PC-3 (cell line): Measurements from ENCODE around the gene GABRB3. TPM values are rescaled to one million over a fixed set of nuclear protein-coding genes. Genes with fewer than 3 reads are reported as not detected.

Source experiments
- ATAC-seq: fragments of 200-7000 bp; cut with Tn5 transposase; 2 replicates; pipeline ENCODE4 v1.9.1; 2020; ENCODE audit warnings: mild to moderate bottlenecking, moderate library complexity
- BruUV-seq: library from RNA; stranded (reverse); fragments of 400-500 nt; replicated peaks from 2 replicates; lab custom pipeline; 2021; lab: Mats Ljungman, UMichigan
- CTCF ChIA-PET: fragments of 300-600 bp; sonication (Branson Sonifier 250); formaldehyde crosslinking; loops from one replicate; lab custom pipeline; 2022; ENCODE audit warnings: antibody characterized with exemption; lab: Charles Lee
- POLR2A ChIA-PET: fragments of 300-600 bp; sonication (Branson Sonifier 250); formaldehyde crosslinking; loops from one replicate; lab custom pipeline; 2022; ENCODE audit warnings: antibody characterized with exemption; ENCODE audit not compliant: unreplicated experiment; lab: Charles Lee
- DNase-seq: peaks from one replicate; pipeline ENCODE4 v3.0.0-alpha.2; 2015
- H2AFZ ChIP-seq: fragments of 300-600 bp; sonication (generic); 2 replicates; pipeline ENCODE4 v1.6.0; 2016; ENCODE audit warnings: antibody characterized with exemption, low read length
- H3F3A ChIP-seq: fragments of 300-600 bp; sonication (generic); one replicate; pipeline ENCODE4 v1.6.0; 2017; ENCODE audit warnings: antibody characterized with exemption, low read length, control low read depth, mild to moderate bottlenecking; ENCODE audit not compliant: unreplicated experiment
- H3K27ac ChIP-seq: fragments of 300-600 bp; sonication (generic); 2 replicates; pipeline ENCODE4 v1.5.1; 2016; ENCODE audit warnings: mild to moderate bottlenecking, low read length
- H3K27me3 ChIP-seq: fragments of 300-600 bp; sonication (generic); 2 replicates; pipeline ENCODE4 v1.6.1; 2016; ENCODE audit warnings: low read length, mixed read lengths
- H3K36me3 ChIP-seq: fragments of 300-600 bp; sonication (generic); 2 replicates; pipeline ENCODE4 v1.6.1; 2016; ENCODE audit warnings: low read depth, mixed run types, low read length, mixed read lengths
- H3K4me1 ChIP-seq: fragments of 300-600 bp; sonication (generic); 2 replicates; pipeline ENCODE4 v1.5.1; 2016; ENCODE audit warnings: low read length; ENCODE audit not compliant: insufficient read depth
- H3K4me2 ChIP-seq: fragments of 300-600 bp; sonication (generic); 2 replicates; pipeline ENCODE4 v1.6.0; 2016; ENCODE audit warnings: low read length
- H3K4me3 ChIP-seq: fragments of 300-600 bp; sonication (generic); 2 replicates; pipeline ENCODE4 v1.5.1; 2016; ENCODE audit warnings: mild to moderate bottlenecking, low read length, mixed read lengths
- H3K79me2 ChIP-seq: fragments of 300-600 bp; sonication (generic); 2 replicates; pipeline ENCODE4 v1.6.1; 2017; ENCODE audit warnings: low read length, mixed read lengths
- H3K9ac ChIP-seq: fragments of 300-600 bp; sonication (generic); 2 replicates; pipeline ENCODE4 v1.6.0; 2016; ENCODE audit warnings: mild to moderate bottlenecking, low read length
- H3K9me2 ChIP-seq: fragments of 300-600 bp; sonication (generic); replicated peaks from 2 replicates; pipeline ENCODE4 v1.6.1; 2016; ENCODE audit warnings: mixed run types, low read length, mixed read lengths
- H3K9me3 ChIP-seq: fragments of 300-600 bp; sonication (generic); 2 replicates; pipeline ENCODE4 v1.6.1; 2016; ENCODE audit warnings: low read length, mixed read lengths
- H4K20me1 ChIP-seq: fragments of 300-600 bp; sonication (generic); 2 replicates; pipeline ENCODE4 v1.6.1; 2016; ENCODE audit warnings: low read length, mixed read lengths
- EZH2 ChIP-seq: fragments of 300-600 bp; sonication (generic); IDR thresholded peaks from one replicate; pipeline ENCODE4 v1.6.1; 2017; ENCODE audit warnings: antibody characterized with exemption, mild to moderate bottlenecking, low read length; ENCODE audit not compliant: unreplicated experiment
- EZH2phosphoT487 ChIP-seq: fragments of 300-600 bp; sonication (generic); IDR thresholded peaks from 2 replicates; pipeline ENCODE4 v1.6.1; 2018; ENCODE audit warnings: mild to moderate bottlenecking, antibody characterized with exemption, low read length, borderline replicate concordance
- intact Hi-C: fragments of 100-400 bp; cut with micrococcal nuclease; formaldehyde crosslinking; loops from 2 replicates; pipeline ENCODE4 v1.9.0; 2023
- total RNA-seq: library from RNA; depleted of rRNA; stranded (reverse); fragments of >200 nt; gene quantifications from 2 replicates; pipeline ENCODE4 v1.2.3, GENCODE V29; 2014; rRNA removed
- TF ChIP-seq, protein P1 (sequence below): fragments of 300-600 bp; sonication (generic); conservative IDR thresholded peaks from 2 replicates; pipeline ENCODE4 v1.5.1; 2017; ENCODE audit warnings: antibody characterized with exemption, low read depth, mild to moderate bottlenecking, low read length

Gene GABRB3
- total RNA-seq, 1 experiment from 2014 or later: 6.1 TPM

DNA sequence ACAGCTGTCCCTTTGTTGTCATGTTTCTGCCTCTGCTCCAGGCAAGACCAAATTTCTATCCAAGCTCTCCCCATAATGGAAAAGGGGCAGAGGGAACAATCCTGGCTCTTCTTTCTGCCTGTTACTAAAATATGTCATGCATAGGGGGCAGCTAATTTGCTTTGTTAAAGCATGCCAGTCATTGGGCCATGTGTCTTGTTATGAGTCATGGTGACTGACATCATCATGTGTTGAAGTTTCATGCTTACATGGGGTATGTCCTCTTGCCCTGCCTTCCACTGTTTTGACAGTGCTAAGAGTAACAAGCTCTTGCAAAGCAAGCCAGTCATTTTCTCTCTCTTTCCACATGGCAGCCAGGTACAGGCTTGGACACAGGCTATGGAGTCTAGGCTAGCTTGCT, 268.9 kb downstream of the GABRB3 start:
- H3K27me3 ChIP-seq: no peaks in the 10 kb centered on the region
- H2AFZ ChIP-seq: no peak overlapping the region
- intact Hi-C loops: no loop called here
- no peaks in the 10 kb centered on the region for H3F3A ChIP-seq
- H3K9me3 ChIP-seq: 0 out of 2 replicates have a peak, but pooled peaks cover 4% of the 10 kb centered on the region
- no peaks in the 10 kb centered on the region for H4K20me1 ChIP-seq
- ATAC-seq (no peak), DNase-seq (no peak)
- H3K27ac ChIP-seq: no peak overlapping the region
- no peak overlapping the region for H3K4me3 ChIP-seq
- no peak overlapping the region for H3K9ac ChIP-seq
- H3K36me3 ChIP-seq: no peaks in the 10 kb centered on the region
- TF ChIP-seq, protein P1, sequence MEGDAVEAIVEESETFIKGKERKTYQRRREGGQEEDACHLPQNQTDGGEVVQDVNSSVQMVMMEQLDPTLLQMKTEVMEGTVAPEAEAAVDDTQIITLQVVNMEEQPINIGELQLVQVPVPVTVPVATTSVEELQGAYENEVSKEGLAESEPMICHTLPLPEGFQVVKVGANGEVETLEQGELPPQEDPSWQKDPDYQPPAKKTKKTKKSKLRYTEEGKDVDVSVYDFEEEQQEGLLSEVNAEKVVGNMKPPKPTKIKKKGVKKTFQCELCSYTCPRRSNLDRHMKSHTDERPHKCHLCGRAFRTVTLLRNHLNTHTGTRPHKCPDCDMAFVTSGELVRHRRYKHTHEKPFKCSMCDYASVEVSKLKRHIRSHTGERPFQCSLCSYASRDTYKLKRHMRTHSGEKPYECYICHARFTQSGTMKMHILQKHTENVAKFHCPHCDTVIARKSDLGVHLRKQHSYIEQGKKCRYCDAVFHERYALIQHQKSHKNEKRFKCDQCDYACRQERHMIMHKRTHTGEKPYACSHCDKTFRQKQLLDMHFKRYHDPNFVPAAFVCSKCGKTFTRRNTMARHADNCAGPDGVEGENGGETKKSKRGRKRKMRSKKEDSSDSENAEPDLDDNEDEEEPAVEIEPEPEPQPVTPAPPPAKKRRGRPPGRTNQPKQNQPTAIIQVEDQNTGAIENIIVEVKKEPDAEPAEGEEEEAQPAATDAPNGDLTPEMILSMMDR: no peak
- TF ChIP-seq EZH2: no peak
- no peak for TF ChIP-seq EZH2phosphoT487
- POLR2A ChIA-PET: no interaction called here
- BruUV-seq: no TSS peak
- CTCF ChIA-PET: no interaction called here
- H3K4me2 ChIP-seq: no peak overlapping the region
- H3K9me2 ChIP-seq: no peaks in the 10 kb centered on the region
- H3K79me2 ChIP-seq: no peaks in the 10 kb centered on the region
- no peaks in the 10 kb centered on the region for H3K4me1 ChIP-seq

Other genes starting within 250 kb of the GABRB3 start
- not detected in 2 replicates for gene GABRA5, start 94.0 kb upstream of the GABRB3 start, total RNA-seq
- 0.11 and 2.0 TPM in 2 replicates for gene GABRG3, start 198.1 kb upstream of the GABRB3 start, total RNA-seq